ENCODE results near the gene DPYSL4.
"Not testable (repeated sequence)": the region's sequence is repeated elsewhere in the genome, so short reads cannot be mapped to it uniquely, and the experiment has no call there.

Gene DPYSL4

GRCh38 chr10:132209130-132209529, 22.4 kb downstream of the DPYSL4 start:
- DNase-seq: no peak

- no peak for DNase-seq
Measured at GRCh38 chr10:132209978-132210530, 23.3 kb downstream of the DPYSL4 start.

GRCh38 chr10:132210766-132211165, 24.0 kb downstream of the DPYSL4 start:
- no peak for DNase-seq

GRCh38 chr10:132211246-132211645, 24.5 kb downstream of the DPYSL4 start:
- DNase-seq: no peak

GRCh38 chr10:132212816-132213215, 26.1 kb downstream of the DPYSL4 start:
- no peak for DNase-seq

GRCh38 chr10:132213917-132214316, 27.2 kb downstream of the DPYSL4 start:
- DNase-seq: no peak

GRCh38 chr10:132216441-132216840, 29.7 kb downstream of the DPYSL4 start:
- not testable (repeated sequence) for DNase-seq

GRCh38 chr10:132219486-132219885, 32.7 kb downstream of the DPYSL4 start:
- DNase-seq: no peak

GRCh38 chr10:132220061-132220460, 33.3 kb downstream of the DPYSL4 start:
- no peak for DNase-seq

GRCh38 chr10:132220996-132221395, 34.2 kb downstream of the DPYSL4 start:
- DNase-seq: not testable (repeated sequence)

GRCh38 chr10:132222726-132223125, 36.0 kb downstream of the DPYSL4 start:
- no peak for DNase-seq

GRCh38 chr10:132223156-132223590, 36.4 kb downstream of the DPYSL4 start:
- DNase-seq: no peak

- no peak for DNase-seq
Measured at GRCh38 chr10:132223611-132224342, 37.0 kb downstream of the DPYSL4 start.

- no peak for DNase-seq
Measured at GRCh38 chr10:132224343-132225072, 37.8 kb downstream of the DPYSL4 start.

- no peak for DNase-seq
Measured at GRCh38 chr10:132225073-132225848, 38.5 kb downstream of the DPYSL4 start.

- DNase-seq: no peak
Measured at GRCh38 chr10:132225849-132226205, 39.1 kb downstream of the DPYSL4 start.

- no peak for DNase-seq
Measured at GRCh38 chr10:132226586-132227405, 40.0 kb downstream of the DPYSL4 start.

GRCh38 chr10:132227851-132228390, 41.2 kb downstream of the DPYSL4 start:
- DNase-seq: no peak

- no peak for DNase-seq
Measured at GRCh38 chr10:132228616-132229015, 41.9 kb downstream of the DPYSL4 start.

- DNase-seq: no peak
Measured at GRCh38 chr10:132229096-132229495, 42.3 kb downstream of the DPYSL4 start.

GRCh38 chr10:132229834-132230556, 43.2 kb downstream of the DPYSL4 start:
- DNase-seq: no peak
